Activated CD8-positive, alpha-beta memory T cell treated with anti-CD3 and anti-CD28 coated beads for 48 hours (primary cell): ENCODE measurements around the gene GET4.
"Not testable (repeated sequence)": the region's sequence is repeated elsewhere in the genome, so short reads cannot be mapped to it uniquely, and the experiment has no call there.

Experiments
- DNase-seq, 3 experiments: peaks; one replicate each; pipeline ENCODE4 v3.0.0-alpha.2; 2020; ENCODE audit warnings: low read depth in 2 of 3, low spot score in 2 of 3

Gene GET4

GRCh38 chr7:926061-927030, 50.0 kb downstream of the GET4 start:
- no peak for DNase-seq

DNA sequence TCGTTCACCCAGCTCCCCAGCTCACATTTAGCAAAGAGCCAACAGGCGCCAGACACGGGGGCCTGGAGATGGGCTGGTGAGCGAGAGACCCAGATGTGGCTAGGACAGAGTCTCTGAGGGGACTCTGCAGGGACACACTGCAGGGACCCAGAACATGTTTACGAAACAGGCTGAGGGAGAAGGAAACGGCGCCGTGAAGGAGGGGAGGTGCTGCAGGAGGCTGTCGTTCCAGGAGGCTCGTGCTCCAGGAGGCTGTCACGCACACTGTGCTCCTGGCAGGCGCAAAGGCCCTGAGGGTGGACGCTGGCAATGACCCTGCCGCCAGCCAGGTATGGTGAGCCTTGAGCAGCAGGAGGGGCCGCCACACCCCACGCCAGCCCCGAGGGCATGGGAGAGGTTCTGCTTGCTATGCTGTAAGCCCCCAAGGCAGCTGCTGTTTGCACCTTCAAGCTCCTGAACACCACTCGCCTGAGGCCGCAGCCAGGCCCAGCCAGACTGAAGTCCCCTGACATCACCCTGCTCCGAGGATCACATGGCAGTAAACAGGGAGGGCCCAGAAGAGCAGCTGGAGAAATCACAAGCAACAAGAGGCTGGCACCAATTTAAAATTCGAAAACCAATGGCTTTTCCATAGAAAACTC, 50.8 kb downstream of the GET4 start:
- no peak for DNase-seq

DNA sequence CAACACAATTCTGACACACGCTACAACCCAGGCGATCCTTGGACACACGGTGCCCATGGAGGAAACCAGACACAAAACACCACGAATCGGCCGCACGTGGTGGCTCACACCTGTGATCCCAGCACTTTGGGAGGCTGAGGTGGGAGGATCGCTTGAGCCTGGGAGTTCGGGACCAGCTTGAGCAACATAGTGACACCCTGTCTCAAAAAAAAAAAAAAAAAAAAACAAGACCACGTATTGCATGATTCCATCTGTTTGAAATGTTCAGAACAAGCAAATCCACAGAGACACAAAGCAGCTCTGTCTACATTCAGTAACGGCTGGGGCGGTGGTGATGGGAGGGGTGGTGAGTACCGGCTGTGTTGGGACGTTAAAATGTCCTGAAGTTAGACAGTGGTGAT, 53.0 kb downstream of the GET4 start:
- DNase-seq: no peak

- DNase-seq: no peak
These were observed 54.8 kb downstream of the GET4 start for GRCh38 chr7:930975-931758.

GRCh38 chr7:931871-932650, 55.7 kb downstream of the GET4 start:
- DNase-seq: no peak

- DNase-seq: no peak
These were observed 56.3 kb downstream of the GET4 start for GRCh38 chr7:932651-932975.

DNA sequence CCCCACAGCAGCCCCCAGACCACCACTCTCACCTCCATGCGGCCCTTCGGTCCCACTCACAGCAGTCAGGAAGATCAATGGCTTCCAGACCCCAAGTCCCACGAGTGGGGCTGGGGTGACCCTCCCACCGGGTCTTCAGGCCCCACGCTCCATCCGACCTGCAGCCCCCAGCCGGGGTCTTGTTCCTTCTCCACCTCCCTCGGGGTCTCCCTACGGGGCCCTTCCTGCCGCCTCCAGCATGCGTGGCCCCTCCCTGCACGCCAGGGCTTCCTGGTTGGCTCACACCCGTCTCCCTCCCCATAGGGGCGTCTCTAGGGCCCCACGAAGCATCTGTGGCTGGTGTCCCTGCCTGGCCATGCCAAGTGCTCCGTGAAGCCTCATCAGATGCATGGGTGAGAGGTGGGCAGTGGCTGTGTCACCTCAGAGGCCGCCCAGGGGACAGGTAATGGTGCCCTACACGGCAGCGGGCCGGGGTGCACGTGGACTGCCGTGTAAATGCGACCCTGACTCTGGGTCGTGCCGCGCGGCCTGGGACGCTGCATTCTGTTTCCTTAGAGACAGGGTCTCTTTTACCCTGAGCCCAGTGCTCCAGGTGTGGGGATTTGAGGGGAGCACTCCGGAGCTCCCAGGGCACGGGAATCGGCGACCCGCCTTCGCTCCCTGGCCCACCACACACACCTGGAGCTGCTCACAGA, 58.3 kb downstream of the GET4 start:
- no peak for DNase-seq

DNA sequence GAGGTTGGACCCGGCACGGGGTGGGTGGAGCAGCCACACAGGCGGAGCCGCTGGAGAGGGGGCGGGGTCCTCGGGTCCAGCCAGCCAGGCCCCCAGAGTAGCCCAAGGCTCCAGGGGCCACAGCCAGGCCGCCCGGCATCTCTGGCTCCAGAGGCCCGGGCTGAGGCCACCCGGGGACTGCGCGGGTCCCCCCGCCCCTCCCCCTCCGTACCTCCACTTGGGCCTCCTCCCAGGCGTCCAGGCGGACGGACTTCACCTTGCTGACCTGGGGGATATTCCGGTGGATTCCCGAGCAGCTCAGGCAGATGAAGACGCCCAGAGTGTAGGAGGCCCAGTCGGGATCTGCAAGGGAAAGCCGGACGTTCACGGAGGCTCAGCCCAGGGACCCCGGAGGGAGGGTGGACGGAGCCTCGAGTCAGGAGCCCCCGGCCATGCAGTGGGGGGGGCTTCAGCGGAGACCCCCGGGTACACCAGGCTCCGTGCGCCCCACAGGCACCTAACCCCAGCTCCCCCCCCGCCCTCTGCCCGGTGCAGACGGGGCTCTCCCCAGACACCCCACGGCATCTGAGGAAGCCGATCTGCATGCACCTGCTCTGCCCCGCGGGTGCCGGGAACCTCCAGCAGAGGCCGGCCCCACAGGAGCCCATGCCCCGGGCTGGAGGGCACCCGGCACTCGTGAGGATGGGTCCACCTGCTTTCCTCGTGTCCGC, 59.0 kb downstream of the GET4 start:
- no peak for DNase-seq

- no peak for DNase-seq
These were observed 59.6 kb downstream of the GET4 start for GRCh38 chr7:935874-936385.

- DNase-seq: peak in 1 of 3 experiments; percentile 44
These were observed 60.2 kb downstream of the GET4 start for GRCh38 chr7:936386-937054.

DNA sequence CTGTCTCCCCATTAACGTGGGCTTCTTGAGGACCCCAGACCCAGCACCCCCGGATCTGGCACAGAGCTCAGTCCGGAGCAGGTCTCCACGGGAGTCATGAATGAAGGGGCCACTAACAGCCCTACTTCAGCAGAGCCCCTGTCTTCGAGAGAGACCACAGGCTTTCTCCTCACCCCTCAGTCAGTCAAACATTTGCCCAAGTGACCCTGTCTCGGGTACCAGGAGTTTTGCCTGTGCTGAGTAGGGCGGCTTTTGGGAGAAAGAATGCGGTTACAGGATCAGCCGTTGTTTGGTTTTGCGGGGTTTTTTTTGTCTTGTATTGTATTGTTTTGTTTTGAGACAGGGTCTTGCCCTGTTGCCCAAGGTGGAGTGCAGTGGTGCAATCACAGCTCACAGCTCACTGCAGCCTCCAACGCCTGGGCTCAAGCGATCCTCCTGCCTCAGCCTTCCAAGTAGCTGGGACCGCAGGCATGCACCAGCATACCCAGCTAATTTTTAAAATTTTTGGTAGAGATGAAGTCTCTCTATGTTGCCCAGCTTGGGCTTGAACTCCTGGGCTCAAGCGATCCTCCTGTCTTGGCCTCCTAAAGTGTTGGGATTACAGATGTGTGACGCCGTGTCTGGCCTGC, 61.6 kb downstream of the GET4 start:
- no peak for DNase-seq

- no peak for DNase-seq
These were observed 62.3 kb downstream of the GET4 start for GRCh38 chr7:938546-939185.

DNA sequence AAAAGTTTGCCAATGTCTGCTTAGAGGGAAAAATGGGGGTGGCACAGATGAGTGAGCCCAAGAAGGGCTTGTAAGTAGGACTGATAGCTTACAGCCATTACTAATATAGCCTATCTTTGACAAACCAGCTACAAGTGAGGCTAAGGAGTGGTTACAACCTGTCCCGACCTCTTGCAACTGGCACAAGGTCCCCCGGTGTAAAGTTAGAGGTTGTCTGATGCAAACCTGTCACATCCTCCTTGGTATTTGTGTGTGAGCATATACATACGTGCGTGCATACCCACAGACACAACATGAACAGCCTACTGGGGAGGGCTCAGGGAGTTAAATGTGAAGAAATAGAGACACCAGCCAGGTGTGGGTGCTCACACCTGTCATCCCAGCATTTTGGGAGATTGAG, 63.5 kb downstream of the GET4 start:
- no peak for DNase-seq

- DNase-seq: no peak
These were observed 64.5 kb downstream of the GET4 start for GRCh38 chr7:940599-941408.

DNA sequence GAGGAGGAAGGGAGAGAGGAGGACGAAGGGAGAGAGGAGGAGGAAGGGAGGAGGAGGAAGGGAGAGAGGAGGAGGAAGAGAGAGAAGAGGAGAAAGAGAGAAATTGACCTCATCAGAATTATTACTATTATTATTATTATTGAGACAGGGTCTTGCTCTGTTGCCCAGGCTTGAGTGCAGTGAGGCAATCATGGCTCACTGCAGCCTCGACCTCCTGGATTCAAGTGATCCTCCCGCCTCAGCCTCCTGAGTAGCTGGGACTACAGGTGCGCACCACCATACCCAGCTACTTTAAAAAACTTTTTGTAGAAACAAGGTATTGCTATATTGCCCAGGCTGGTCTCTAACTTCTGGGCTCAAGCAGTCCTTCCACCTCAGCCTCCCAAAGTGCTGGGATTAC, 67.4 kb downstream of the GET4 start:
- DNase-seq: not testable (repeated sequence)

DNA sequence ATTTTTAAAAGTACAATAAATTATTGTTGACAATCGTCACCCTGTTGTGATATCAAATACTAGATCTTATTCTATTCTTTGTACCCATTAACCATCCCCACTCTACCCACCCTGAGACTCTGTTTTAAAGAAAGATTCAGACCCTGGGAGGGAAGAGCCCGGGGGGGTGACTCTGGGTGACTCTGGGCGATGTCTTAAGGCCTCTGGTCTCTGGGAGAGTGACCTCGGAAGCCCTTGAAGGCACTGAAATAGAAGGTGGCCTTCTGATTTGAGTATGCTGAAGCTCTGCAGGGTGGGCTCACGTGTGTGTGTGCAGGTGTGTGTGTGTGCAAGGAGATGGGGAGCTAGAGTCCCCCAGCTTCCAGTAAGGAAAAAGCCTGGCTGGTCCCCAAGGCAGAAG, 68.4 kb downstream of the GET4 start:
- DNase-seq: no peak

GRCh38 chr7:945147-945555, 68.8 kb downstream of the GET4 start:
- DNase-seq: no peak
